Activated CD8-positive, alpha-beta memory T cell treated with anti-CD3 and anti-CD28 coated beads, Interleukin-2, amount 50 U/mL, for 24 hours (primary cell): Measurements from ENCODE around the gene TMEM11.

ENCODE experiments used
- DNase-seq: peaks from one replicate; pipeline ENCODE4 v3.0.0-alpha.2; 2020; ENCODE audit errors: extremely low read depth

Gene TMEM11

GRCh38 chr17:21162394-21162775 lies 51.6 kb downstream of the TMEM11 start:
- DNase-seq, result no peak

- no peak for DNase-seq
Measured at GRCh38 chr17:21161498-21162393, 52.2 kb downstream of the TMEM11 start.

GRCh38 chr17:21160401-21160800 lies 53.6 kb downstream of the TMEM11 start:
- DNase-seq, result no peak

GRCh38 chr17:21157586-21158370 lies 56.2 kb downstream of the TMEM11 start:
- DNase-seq, result no peak

GRCh38 chr17:21152731-21153130 lies 61.2 kb downstream of the TMEM11 start:
- DNase-seq, result no peak

GRCh38 chr17:21149621-21150020 lies 64.3 kb downstream of the TMEM11 start:
- DNase-seq, result no peak
